GM12878 (cell line): ENCODE measurements around the gene CRHR2. TPM values are rescaled to one million over a fixed set of nuclear protein-coding genes. Genes with fewer than 3 reads are reported as not detected.

Experiments
- ASH2L ChIP-seq: fragments of 300-600, 200-600 bp; sonication (generic); IDR thresholded peaks from 2 replicates; pipeline ENCODE4 v1.6.1; 2017; ENCODE audit warnings: low read depth, mild to moderate bottlenecking, borderline replicate concordance
- CEBPB ChIP-seq, 2 experiments: fragments of 150-350 bp in 1 of 2; IDR thresholded peaks; 2 replicates each; pipeline ENCODE4 v1.6.1; 2012 to 2014; ENCODE audit warnings: low read depth in 2 of 2, low read length in 2 of 2, borderline replicate concordance in 1 of 2, inconsistent platforms in 1 of 2
- CHD2 ChIP-seq: IDR thresholded peaks from 2 replicates; pipeline ENCODE4 v1.6.1; 2011; ENCODE audit warnings: low read depth, low read length, improper control_type of control experiment, borderline replicate concordance
- KAT2A ChIP-seq: conservative IDR thresholded peaks from 2 replicates; pipeline ENCODE4 v1.6.1; 2011; ENCODE audit warnings: low read depth, low read length; ENCODE audit not compliant: control insufficient read depth
- SRF ChIP-seq, 2 experiments: IDR thresholded peaks; 2 replicates each; pipeline ENCODE4 v1.6.1; 2011; ENCODE audit warnings: low read depth in 2 of 2, low read length in 2 of 2, mild to moderate bottlenecking in 1 of 2, moderate library complexity in 1 of 2
- polyA plus RNA-seq, 11 experiments: library from polyadenylated mRNA; depleted of rRNA in 4 of 11; unstranded in 6 of 11; stranded (reverse) in 5 of 11; fragments of >200 nt; fragmentation: Nextera tagmentation in 4 of 11; fragmentation: Illumina TruSeq in 1 of 11; extraction: Ambion mirVana in 4 of 11; extraction: Trizol in 1 of 11; gene quantifications; 1 replicate in 1 of 11; 2 replicates in 10 of 11; pipeline versions ENCODE4 v1.2.1 to v1.2.3, GENCODE V29; 2011 to 2016; ENCODE audit warnings: inconsistent platforms in 2 of 11, missing spikeins in 2 of 11, low read depth in 1 of 11
- total RNA-seq, 4 experiments: library from RNA; depleted of rRNA in 3 of 4; stranded (reverse); fragments of >200 nt in 3 of 4; fragmentation: Illumina TruSeq in 1 of 4; extraction: Trizol in 1 of 4; gene quantifications; 2 replicates each; pipeline versions ENCODE4 v1.2.1 to v1.2.3, GENCODE V29; 2013 to 2021
- TF ChIP-seq, protein P1 (sequence below): fragments of 450-650 bp; conservative IDR thresholded peaks from 2 replicates; pipeline ENCODE4 v1.6.1; 2017; ENCODE audit warnings: mild to moderate bottlenecking, moderate library complexity
- TF ChIP-seq, protein P2 (sequence below): fragments of 450-650 bp; IDR thresholded peaks from 2 replicates; pipeline ENCODE4 v1.6.1; 2017; ENCODE audit warnings: mild to moderate bottlenecking, moderate library complexity

Gene CRHR2
- total and polyA plus RNA-seq, 10 of the 15 experiments (the other 5 are each of a cell fraction or from before 2014, with no cell fraction given) = not detected

DNA sequence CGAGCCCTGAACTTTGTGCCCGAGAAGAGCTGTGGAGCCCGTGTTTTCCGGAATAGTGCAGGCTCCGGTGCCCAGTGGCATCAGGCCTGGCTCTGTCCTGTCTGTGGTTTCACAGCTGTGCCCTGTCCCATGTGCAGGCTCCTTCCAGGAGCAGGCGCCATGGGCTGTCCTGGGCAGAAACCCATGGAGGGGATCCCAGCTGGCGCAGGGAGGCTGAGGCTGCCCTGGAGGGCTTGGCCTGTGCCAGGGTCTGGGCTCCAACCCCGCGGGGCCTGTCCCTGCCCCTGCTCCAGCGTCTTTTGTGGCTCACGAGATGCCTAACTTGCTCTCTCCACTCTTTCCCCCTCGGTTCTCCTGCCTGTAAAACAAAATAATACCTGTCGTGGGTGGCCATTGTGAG is 23.3 kb upstream of the CRHR2 start (continued):
- TF ChIP-seq, protein P1, sequence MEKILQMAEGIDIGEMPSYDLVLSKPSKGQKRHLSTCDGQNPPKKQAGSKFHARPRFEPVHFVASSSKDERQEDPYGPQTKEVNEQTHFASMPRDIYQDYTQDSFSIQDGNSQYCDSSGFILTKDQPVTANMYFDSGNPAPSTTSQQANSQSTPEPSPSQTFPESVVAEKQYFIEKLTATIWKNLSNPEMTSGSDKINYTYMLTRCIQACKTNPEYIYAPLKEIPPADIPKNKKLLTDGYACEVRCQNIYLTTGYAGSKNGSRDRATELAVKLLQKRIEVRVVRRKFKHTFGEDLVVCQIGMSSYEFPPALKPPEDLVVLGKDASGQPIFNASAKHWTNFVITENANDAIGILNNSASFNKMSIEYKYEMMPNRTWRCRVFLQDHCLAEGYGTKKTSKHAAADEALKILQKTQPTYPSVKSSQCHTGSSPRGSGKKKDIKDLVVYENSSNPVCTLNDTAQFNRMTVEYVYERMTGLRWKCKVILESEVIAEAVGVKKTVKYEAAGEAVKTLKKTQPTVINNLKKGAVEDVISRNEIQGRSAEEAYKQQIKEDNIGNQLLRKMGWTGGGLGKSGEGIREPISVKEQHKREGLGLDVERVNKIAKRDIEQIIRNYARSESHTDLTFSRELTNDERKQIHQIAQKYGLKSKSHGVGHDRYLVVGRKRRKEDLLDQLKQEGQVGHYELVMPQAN = no peak
- TF ChIP-seq CHD2 (no peak), SRF (IDR thresholded peaks at IDR 0.05; ENCODE audit: low read depth in 2 of 2, low read length in 2 of 2) (no peak), ASH2L (no peak), KAT2A (no peak), CEBPB (IDR thresholded peaks at IDR 0.05; ENCODE audit: borderline replicate concordance in 1 of 2, low read depth in 2 of 2, low read length in 2 of 2) (no peak)
- TF ChIP-seq, protein P2, sequence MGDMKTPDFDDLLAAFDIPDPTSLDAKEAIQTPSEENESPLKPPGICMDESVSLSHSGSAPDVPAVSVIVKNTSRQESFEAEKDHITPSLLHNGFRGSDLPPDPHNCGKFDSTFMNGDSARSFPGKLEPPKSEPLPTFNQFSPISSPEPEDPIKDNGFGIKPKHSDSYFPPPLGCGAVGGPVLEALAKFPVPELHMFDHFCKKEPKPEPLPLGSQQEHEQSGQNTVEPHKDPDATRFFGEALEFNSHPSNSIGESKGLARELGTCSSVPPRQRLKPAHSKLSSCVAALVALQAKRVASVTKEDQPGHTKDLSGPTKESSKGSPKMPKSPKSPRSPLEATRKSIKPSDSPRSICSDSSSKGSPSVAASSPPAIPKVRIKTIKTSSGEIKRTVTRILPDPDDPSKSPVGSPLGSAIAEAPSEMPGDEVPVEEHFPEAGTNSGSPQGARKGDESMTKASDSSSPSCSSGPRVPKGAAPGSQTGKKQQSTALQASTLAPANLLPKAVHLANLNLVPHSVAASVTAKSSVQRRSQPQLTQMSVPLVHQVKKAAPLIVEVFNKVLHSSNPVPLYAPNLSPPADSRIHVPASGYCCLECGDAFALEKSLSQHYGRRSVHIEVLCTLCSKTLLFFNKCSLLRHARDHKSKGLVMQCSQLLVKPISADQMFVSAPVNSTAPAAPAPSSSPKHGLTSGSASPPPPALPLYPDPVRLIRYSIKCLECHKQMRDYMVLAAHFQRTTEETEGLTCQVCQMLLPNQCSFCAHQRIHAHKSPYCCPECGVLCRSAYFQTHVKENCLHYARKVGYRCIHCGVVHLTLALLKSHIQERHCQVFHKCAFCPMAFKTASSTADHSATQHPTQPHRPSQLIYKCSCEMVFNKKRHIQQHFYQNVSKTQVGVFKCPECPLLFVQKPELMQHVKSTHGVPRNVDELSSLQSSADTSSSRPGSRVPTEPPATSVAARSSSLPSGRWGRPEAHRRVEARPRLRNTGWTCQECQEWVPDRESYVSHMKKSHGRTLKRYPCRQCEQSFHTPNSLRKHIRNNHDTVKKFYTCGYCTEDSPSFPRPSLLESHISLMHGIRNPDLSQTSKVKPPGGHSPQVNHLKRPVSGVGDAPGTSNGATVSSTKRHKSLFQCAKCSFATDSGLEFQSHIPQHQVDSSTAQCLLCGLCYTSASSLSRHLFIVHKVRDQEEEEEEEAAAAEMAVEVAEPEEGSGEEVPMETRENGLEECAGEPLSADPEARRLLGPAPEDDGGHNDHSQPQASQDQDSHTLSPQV = no peak
